ENCODE data around the gene ITGA8.
"Not testable (repeated sequence)": the region's sequence is repeated elsewhere in the genome, so short reads cannot be mapped to it uniquely, and the experiment has no call there.

ITGA8 gene

GRCh38 chr10:15541376-15541775 is 178.3 kb downstream of the ITGA8 start:
- TF ChIP-seq CTCF (conservative IDR thresholded peaks at IDR 0.05; ENCODE audit: low read depth) = no peak
- ChIA-PET CTCF (no interaction called here), POLR2A (ENCODE audit: low non-redundant PET) (no interaction called here)
- DNase-seq (ENCODE audit: low spot score) = no peak
- H3K27ac ChIP-seq = no peak overlapping the region

- ChIA-PET POLR2A (ENCODE audit: low non-redundant PET) (no interaction called here), CTCF (no interaction called here)
- no peak for TF ChIP-seq CTCF (conservative IDR thresholded peaks at IDR 0.05; ENCODE audit: low read depth)
- no peak for DNase-seq (ENCODE audit: low spot score)
- no peak overlapping the region for H3K27ac ChIP-seq
Measured at GRCh38 chr10:15540727-15541126, 179.0 kb downstream of the ITGA8 start.

GRCh38 chr10:15539262-15539661 is 180.5 kb downstream of the ITGA8 start:
- no peak for DNase-seq (ENCODE audit: low spot score)
- ChIA-PET CTCF (interaction anchor here (0.7 kb wide), 1 partner anchor 39 kb away, joined by 3 read pairs; no protein-coding TSS in a partner anchor), POLR2A (ENCODE audit: low non-redundant PET) (no interaction called here)
- no peak overlapping the region for H3K27ac ChIP-seq
- TF ChIP-seq CTCF (conservative IDR thresholded peaks at IDR 0.05; ENCODE audit: low read depth) = no peak

- CTCF ChIA-PET; H3K27ac ChIP-seq; POLR2A ChIA-PET (ENCODE audit: low non-redundant PET); DNase-seq (ENCODE audit: low spot score): not testable (repeated sequence)
Measured at GRCh38 chr10:15534928-15535538, 184.7 kb downstream of the ITGA8 start.

- CTCF ChIA-PET = no interaction called here
- no peak for TF ChIP-seq CTCF (conservative IDR thresholded peaks at IDR 0.05; ENCODE audit: low read depth)
- no peak for DNase-seq (ENCODE audit: low spot score)
- no peak overlapping the region for H3K27ac ChIP-seq
- POLR2A ChIA-PET (ENCODE audit: low non-redundant PET) = no interaction called here
Measured at GRCh38 chr10:15531927-15532722, 187.6 kb downstream of the ITGA8 start.

GRCh38 chr10:15528859-15529239 is 190.9 kb downstream of the ITGA8 start:
- CTCF ChIA-PET = interaction anchor here (0.6 kb wide), 1 partner anchor 231 kb away, joined by 4 read pairs; no protein-coding TSS in a partner anchor
- no peak for DNase-seq (ENCODE audit: low spot score)

More at GRCh38 chr10:15528859-15529239, 190.9 kb downstream of the ITGA8 start:
- POLR2A ChIA-PET (ENCODE audit: low non-redundant PET) = no interaction called here
- TF ChIP-seq CTCF (conservative IDR thresholded peaks at IDR 0.05; ENCODE audit: low read depth) = no peak
- H3K27ac ChIP-seq = no peak overlapping the region
